ENCODE results near the gene SCYL1.
A peak's percentile ranks its signal among the peaks of the same experiment; 100 is the strongest.

The SCYL1 gene

GRCh38 chr11:65560555-65561418 lies 35.9 kb downstream of the SCYL1 start:
- Histone ChIP-seq H3K23ac (ENCODE audit: low read length) (no peak overlapping the region), H2AFZ (ENCODE audit: insufficient read depth, low read length, poor library complexity) (no peak overlapping the region), H3K18ac (ENCODE audit: low read length) (peak overlapping the region; percentile 46), H3K9me3 (ENCODE audit: insufficient read depth, low read depth, low read length) (no peaks in the 10 kb centered on the region), H3K4me1 (ENCODE audit: control insufficient read depth in 1 of 2, insufficient read depth in 2 of 2, low read length in 2 of 2) (peaks cover 25 to 38% of the 10 kb centered on the region in 2 experiments), H4K8ac (ENCODE audit: low read depth, low read length) (peak overlapping the region; percentile 1), H3K4me2 (ENCODE audit: low read length) (peak overlapping the region; percentile 3), H3K14ac (ENCODE audit: low read length) (no peak overlapping the region), H3K4me3 (ENCODE audit: low read depth, low read length) (no peak overlapping the region), H3K4ac (ENCODE audit: low read depth, low read length) (no peak overlapping the region), H3K79me1 (ENCODE audit: low read length) (peaks cover 27% of the 10 kb centered on the region), H3K27me3 (ENCODE audit: insufficient read depth, low read length) (no peaks in the 10 kb centered on the region), H2AK5ac (ENCODE audit: low read length) (peak overlapping the region; percentile 71), H3K27ac (ENCODE audit: low read depth, low read length) (peak overlapping the region; percentile 52), H2BK120ac (ENCODE audit: insufficient read depth, low read length, poor library complexity) (no peak overlapping the region), H2BK12ac (ENCODE audit: low read length) (peak overlapping the region; percentile 47), H3K79me2 (ENCODE audit: control insufficient read depth, insufficient read depth, low read length, poor library complexity) (peaks cover 6% of the 10 kb centered on the region), H3K36me3 (ENCODE audit: control insufficient read depth in 1 of 2, insufficient read depth in 2 of 2, low read length in 2 of 2) (no peaks in the 10 kb centered on the region), H3K9ac (ENCODE audit: low read length) (no peak overlapping the region), H4K91ac (ENCODE audit: low read depth, low read length) (peak overlapping the region; percentile 61), H2BK5ac (ENCODE audit: low read depth, low read length, poor library complexity) (no peak overlapping the region), H4K12ac (ENCODE audit: low read depth, low read length) (no peak overlapping the region)
- no CpG with 5 or more reads among the region's 15 CpGs for WGBS (ENCODE audit: extremely low coverage, insufficient coverage, insufficient read length)
- DNase-seq, result peak in 1 of 2 donors; percentile 28

GRCh38 chr11:65562020-65562419 lies 37.1 kb downstream of the SCYL1 start:
- no peak overlapping the region for H4K12ac ChIP-seq (ENCODE audit: low read depth, low read length)
- no peak overlapping the region for H3K27ac ChIP-seq (ENCODE audit: low read depth, low read length)
- H2AFZ ChIP-seq (ENCODE audit: insufficient read depth, low read length, poor library complexity), result no peak overlapping the region
- no peak overlapping the region for H2AK5ac ChIP-seq (ENCODE audit: low read length)
- no peak overlapping the region for H2BK120ac ChIP-seq (ENCODE audit: insufficient read depth, low read length, poor library complexity)
- no peak for DNase-seq
- H3K4me3 ChIP-seq (ENCODE audit: low read depth, low read length), result no peak overlapping the region
- peaks cover 6% of the 10 kb centered on the region for H3K79me2 ChIP-seq (ENCODE audit: control insufficient read depth, insufficient read depth, low read length, poor library complexity)
- no peak overlapping the region for H3K23ac ChIP-seq (ENCODE audit: low read length)
- no peak overlapping the region for H3K4ac ChIP-seq (ENCODE audit: low read depth, low read length)
- H3K18ac ChIP-seq (ENCODE audit: low read length), result no peak overlapping the region
- H3K36me3 ChIP-seq (ENCODE audit: control insufficient read depth in 1 of 2, insufficient read depth in 2 of 2, low read length in 2 of 2), result no peaks in the 10 kb centered on the region
- H3K4me1 ChIP-seq (ENCODE audit: control insufficient read depth in 1 of 2, insufficient read depth in 2 of 2, low read length in 2 of 2), result peaks cover 24 to 33% of the 10 kb centered on the region in 2 experiments
- no peaks in the 10 kb centered on the region for H3K27me3 ChIP-seq (ENCODE audit: insufficient read depth, low read length)
- H2BK5ac ChIP-seq (ENCODE audit: low read depth, low read length, poor library complexity), result no peak overlapping the region
- peaks cover 27% of the 10 kb centered on the region for H3K79me1 ChIP-seq (ENCODE audit: low read length)
- no peak overlapping the region for H2BK12ac ChIP-seq (ENCODE audit: low read length)
- no peak overlapping the region for H3K14ac ChIP-seq (ENCODE audit: low read length)
- no peaks in the 10 kb centered on the region for H3K9me3 ChIP-seq (ENCODE audit: insufficient read depth, low read depth, low read length)
- no peak overlapping the region for H4K8ac ChIP-seq (ENCODE audit: low read depth, low read length)
- no peak overlapping the region for H3K9ac ChIP-seq (ENCODE audit: low read length)
- no CpG with 5 or more reads among the region's 7 CpGs for WGBS (ENCODE audit: extremely low coverage, insufficient coverage, insufficient read length)
- H3K4me2 ChIP-seq (ENCODE audit: low read length), result no peak overlapping the region
- no peak overlapping the region for H4K91ac ChIP-seq (ENCODE audit: low read depth, low read length)

GRCh38 chr11:65562788-65563187 lies 37.9 kb downstream of the SCYL1 start:
- no peak overlapping the region for H4K12ac ChIP-seq (ENCODE audit: low read depth, low read length)
- H2BK12ac ChIP-seq (ENCODE audit: low read length), result no peak overlapping the region
- H2AK5ac ChIP-seq (ENCODE audit: low read length), result no peak overlapping the region
- H3K4ac ChIP-seq (ENCODE audit: low read depth, low read length), result no peak overlapping the region
- H3K9ac ChIP-seq (ENCODE audit: low read length), result no peak overlapping the region
- H3K36me3 ChIP-seq (ENCODE audit: control insufficient read depth in 1 of 2, insufficient read depth in 2 of 2, low read length in 2 of 2), result no peaks in the 10 kb centered on the region
- H2BK120ac ChIP-seq (ENCODE audit: insufficient read depth, low read length, poor library complexity), result no peak overlapping the region
- peak in 1 of 2 donors; percentile 31 for DNase-seq
- H3K18ac ChIP-seq (ENCODE audit: low read length), result no peak overlapping the region
- no peak overlapping the region for H3K23ac ChIP-seq (ENCODE audit: low read length)
- H3K79me2 ChIP-seq (ENCODE audit: control insufficient read depth, insufficient read depth, low read length, poor library complexity), result peaks cover 6% of the 10 kb centered on the region
- no peak overlapping the region for H2BK5ac ChIP-seq (ENCODE audit: low read depth, low read length, poor library complexity)
- no peak overlapping the region for H4K8ac ChIP-seq (ENCODE audit: low read depth, low read length)
- H3K9me3 ChIP-seq (ENCODE audit: insufficient read depth, low read depth, low read length), result no peaks in the 10 kb centered on the region
- peaks cover 23% of the 10 kb centered on the region for H3K79me1 ChIP-seq (ENCODE audit: low read length)
- H4K91ac ChIP-seq (ENCODE audit: low read depth, low read length), result no peak overlapping the region
- H3K14ac ChIP-seq (ENCODE audit: low read length), result no peak overlapping the region
- H3K4me3 ChIP-seq (ENCODE audit: low read depth, low read length), result no peak overlapping the region
- H3K4me2 ChIP-seq (ENCODE audit: low read length), result no peak overlapping the region
- H2AFZ ChIP-seq (ENCODE audit: insufficient read depth, low read length, poor library complexity), result no peak overlapping the region
- H3K27ac ChIP-seq (ENCODE audit: low read depth, low read length), result no peak overlapping the region
- no CpG with 5 or more reads among the region's 9 CpGs for WGBS (ENCODE audit: extremely low coverage, insufficient coverage, insufficient read length)
- H3K4me1 ChIP-seq (ENCODE audit: control insufficient read depth in 1 of 2, insufficient read depth in 2 of 2, low read length in 2 of 2), result peaks cover 18 to 27% of the 10 kb centered on the region in 2 experiments
- H3K27me3 ChIP-seq (ENCODE audit: insufficient read depth, low read length), result no peaks in the 10 kb centered on the region

GRCh38 chr11:65563601-65564000 lies 38.7 kb downstream of the SCYL1 start:
- Histone ChIP-seq H2BK12ac (ENCODE audit: low read length) (no peak overlapping the region), H3K14ac (ENCODE audit: low read length) (no peak overlapping the region), H3K23ac (ENCODE audit: low read length) (no peak overlapping the region), H2AFZ (ENCODE audit: insufficient read depth, low read length, poor library complexity) (no peak overlapping the region), H3K4me3 (ENCODE audit: low read depth, low read length) (no peak overlapping the region), H3K79me1 (ENCODE audit: low read length) (peaks cover 18% of the 10 kb centered on the region), H3K9ac (ENCODE audit: low read length) (no peak overlapping the region), H4K12ac (ENCODE audit: low read depth, low read length) (no peak overlapping the region), H3K4me2 (ENCODE audit: low read length) (no peak overlapping the region), H3K36me3 (ENCODE audit: control insufficient read depth in 1 of 2, insufficient read depth in 2 of 2, low read length in 2 of 2) (no peaks in the 10 kb centered on the region), H3K27me3 (ENCODE audit: insufficient read depth, low read length) (no peaks in the 10 kb centered on the region), H3K4ac (ENCODE audit: low read depth, low read length) (no peak overlapping the region), H3K18ac (ENCODE audit: low read length) (no peak overlapping the region), H3K4me1 (ENCODE audit: control insufficient read depth in 1 of 2, insufficient read depth in 2 of 2, low read length in 2 of 2) (peaks cover 17 to 26% of the 10 kb centered on the region in 2 experiments), H2AK5ac (ENCODE audit: low read length) (no peak overlapping the region), H2BK5ac (ENCODE audit: low read depth, low read length, poor library complexity) (no peak overlapping the region), H3K27ac (ENCODE audit: low read depth, low read length) (no peak overlapping the region), H4K91ac (ENCODE audit: low read depth, low read length) (no peak overlapping the region), H3K9me3 (ENCODE audit: insufficient read depth, low read depth, low read length) (no peaks in the 10 kb centered on the region), H4K8ac (ENCODE audit: low read depth, low read length) (no peak overlapping the region), H2BK120ac (ENCODE audit: insufficient read depth, low read length, poor library complexity) (no peak overlapping the region), H3K79me2 (ENCODE audit: control insufficient read depth, insufficient read depth, low read length, poor library complexity) (peaks cover 2% of the 10 kb centered on the region)
- peak; percentile 91 to 93 for DNase-seq
- no CpG with 5 or more reads among the region's 4 CpGs for WGBS (ENCODE audit: extremely low coverage, insufficient coverage, insufficient read length)

Measured in trophoblast cell (in vitro differentiated cells and primary cell).